Measurements from ENCODE around the gene TGFBR1.

Gene TGFBR1

GRCh38 chr9:99137225-99137624, 32.3 kb downstream of the TGFBR1 start:
- no peak for DNase-seq (ENCODE audit: low read depth, low spot score)

- no peak for DNase-seq (ENCODE audit: low read depth, low spot score)
These were observed 33.0 kb downstream of the TGFBR1 start for GRCh38 chr9:99137891-99138290.

DNA sequence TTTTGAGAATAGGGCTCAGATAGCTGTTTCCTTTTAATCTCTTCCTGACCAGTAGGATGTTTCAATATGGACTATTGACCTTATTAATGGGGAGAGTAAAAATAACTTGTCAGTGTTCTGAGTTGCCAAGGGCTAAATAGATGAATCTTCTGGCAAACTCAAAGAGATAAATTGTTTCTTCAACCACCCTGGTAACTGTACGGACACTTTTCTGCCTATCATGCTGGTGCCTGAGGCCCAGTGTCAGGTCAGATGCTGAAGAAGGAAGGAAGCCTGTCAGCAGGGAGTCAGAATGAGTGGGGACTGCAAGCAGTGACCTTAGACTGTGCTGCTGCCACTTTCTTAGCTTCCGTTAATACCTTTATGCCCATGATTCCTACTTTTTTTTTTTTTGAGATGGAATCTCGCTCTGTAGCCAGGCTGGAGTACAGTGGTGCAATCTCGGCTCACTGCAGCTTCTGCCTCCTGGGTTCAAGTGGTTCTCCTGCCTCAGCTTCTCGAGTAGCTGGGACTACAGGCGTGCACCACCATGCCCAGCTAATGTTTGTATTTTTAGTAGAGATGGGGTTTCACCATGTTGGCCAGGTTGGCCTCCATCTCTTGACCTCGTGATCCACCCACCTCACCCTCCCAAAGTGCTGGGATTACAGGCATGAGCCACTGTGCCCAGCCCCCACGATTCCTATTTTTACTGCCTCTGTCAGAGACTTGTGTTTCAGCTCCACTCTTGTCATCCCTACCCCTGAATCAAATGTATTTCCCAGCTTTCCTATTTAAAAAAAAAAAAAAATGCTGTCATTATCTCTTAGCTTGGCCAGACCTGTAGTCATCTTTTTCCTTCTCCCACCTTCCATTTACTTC, 33.7 kb downstream of the TGFBR1 start:
- DNase-seq (ENCODE audit: low read depth, low spot score): no peak

DNA sequence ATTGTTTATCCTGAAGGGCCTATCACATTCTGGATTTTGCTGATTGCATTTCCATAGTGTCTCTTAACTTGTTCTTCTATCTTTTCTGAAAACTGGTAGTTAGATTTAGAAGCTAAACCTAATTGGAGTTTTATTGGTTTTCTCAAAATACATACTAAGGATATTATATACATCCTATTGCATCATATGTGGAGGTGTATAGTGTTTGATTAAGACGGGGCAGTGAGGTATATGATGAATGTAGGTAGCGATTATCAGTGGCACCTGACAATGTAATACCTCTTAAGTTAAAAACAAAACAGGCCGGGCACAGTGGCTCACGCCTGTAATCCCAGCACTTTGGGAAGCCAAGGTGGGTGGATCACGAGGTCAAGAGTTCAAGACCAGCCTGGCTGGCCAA, 35.0 kb downstream of the TGFBR1 start:
- no peak for DNase-seq (ENCODE audit: low read depth, low spot score)

GRCh38 chr9:99140685-99141314, 35.9 kb downstream of the TGFBR1 start:
- DNase-seq (ENCODE audit: low read depth, low spot score): no peak

- no peak for DNase-seq (ENCODE audit: low read depth, low spot score)
These were observed 36.9 kb downstream of the TGFBR1 start for GRCh38 chr9:99141849-99142248.

- no peak for DNase-seq (ENCODE audit: low read depth, low spot score)
These were observed 37.4 kb downstream of the TGFBR1 start for GRCh38 chr9:99142275-99142674.

- DNase-seq (ENCODE audit: low read depth, low spot score): no peak
These were observed 38.7 kb downstream of the TGFBR1 start for GRCh38 chr9:99143655-99144054.

GRCh38 chr9:99144966-99145365, 40.1 kb downstream of the TGFBR1 start:
- DNase-seq (ENCODE audit: low read depth, low spot score): no peak

DNA sequence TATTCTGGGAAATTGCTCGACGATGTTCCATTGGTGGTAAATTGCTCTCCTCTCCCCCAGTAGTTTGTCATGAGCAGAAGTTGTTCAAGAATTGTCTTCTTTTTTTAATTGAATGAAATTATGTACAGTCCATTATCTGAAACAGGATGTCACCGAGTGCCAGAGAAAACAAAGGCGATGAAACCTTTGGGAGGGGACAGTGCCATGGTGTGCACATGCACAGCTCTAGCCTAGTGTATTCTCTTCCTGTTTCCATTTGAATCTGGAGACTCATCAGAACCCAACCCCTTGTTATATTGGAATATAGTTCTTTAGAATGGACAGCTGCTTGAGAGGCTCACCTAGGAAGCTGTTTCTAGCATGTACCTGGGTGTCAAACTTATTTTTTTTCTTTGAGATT, 41.7 kb downstream of the TGFBR1 start:
- DNase-seq (ENCODE audit: low read depth, low spot score): no peak

GRCh38 chr9:99147177-99147576, 42.3 kb downstream of the TGFBR1 start:
- no peak for DNase-seq (ENCODE audit: low read depth, low spot score)

- DNase-seq (ENCODE audit: low read depth, low spot score): no peak
These were observed 45.7 kb downstream of the TGFBR1 start for GRCh38 chr9:99150451-99151171.

DNA sequence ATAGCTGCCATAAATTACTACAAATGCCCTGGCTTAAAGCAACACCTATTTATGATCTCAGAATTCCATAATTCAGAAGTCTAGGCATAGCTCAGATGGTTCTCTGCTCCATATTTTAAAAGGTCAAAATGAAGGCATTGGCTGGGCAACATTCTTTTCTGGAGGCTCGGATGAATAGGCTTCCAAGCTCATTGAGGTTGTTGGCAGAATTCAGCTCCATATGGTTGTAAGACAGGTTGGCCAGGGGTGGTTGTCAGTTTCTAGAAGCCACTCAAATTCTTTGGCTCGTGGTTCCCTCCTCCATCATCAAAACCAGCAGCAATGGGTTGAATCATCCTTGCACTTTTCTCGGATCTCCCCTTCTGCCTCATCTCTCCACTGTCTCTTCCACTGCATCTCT, 49.4 kb downstream of the TGFBR1 start:
- no peak for DNase-seq (ENCODE audit: low read depth, low spot score)

DNA sequence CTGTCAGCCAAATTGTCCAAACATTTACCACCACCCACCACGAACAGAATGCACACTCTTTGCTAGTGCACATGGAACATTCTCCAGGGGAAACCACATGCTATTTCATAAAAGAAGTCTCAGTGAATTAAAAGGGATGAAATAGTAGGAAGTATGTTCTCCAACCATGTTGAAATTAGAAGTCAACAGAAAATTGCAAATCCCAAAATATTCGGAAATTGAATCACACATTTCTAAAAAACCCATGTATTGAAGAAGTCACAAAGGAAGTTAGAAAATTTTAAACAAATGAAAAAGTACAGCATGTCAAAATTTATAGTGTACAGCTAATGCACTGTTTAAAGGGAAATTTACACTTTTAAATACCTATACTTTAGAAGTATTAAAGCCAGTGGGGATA, 50.8 kb downstream of the TGFBR1 start:
- no peak for DNase-seq (ENCODE audit: low read depth, low spot score)

DNA sequence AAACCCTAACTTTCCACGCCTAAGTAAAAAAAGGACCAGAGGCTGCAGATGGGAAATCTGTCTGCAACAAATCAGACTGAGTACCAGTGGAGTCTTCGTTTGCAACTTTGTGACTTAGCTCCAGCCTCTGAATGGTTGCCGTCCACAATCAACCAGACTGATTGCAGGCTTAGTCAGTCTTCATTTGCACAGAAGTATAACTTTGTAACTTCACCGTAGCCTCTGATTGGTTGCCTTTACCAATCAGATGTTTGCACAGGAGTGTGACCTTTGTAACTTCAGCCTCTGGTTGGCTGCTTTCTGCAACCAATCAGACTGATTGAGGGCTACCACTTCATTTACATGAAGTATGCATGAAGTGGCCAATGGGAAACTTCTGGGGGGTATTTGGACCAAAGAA, 53.7 kb downstream of the TGFBR1 start:
- no peak for DNase-seq (ENCODE audit: low read depth, low spot score)

DNA sequence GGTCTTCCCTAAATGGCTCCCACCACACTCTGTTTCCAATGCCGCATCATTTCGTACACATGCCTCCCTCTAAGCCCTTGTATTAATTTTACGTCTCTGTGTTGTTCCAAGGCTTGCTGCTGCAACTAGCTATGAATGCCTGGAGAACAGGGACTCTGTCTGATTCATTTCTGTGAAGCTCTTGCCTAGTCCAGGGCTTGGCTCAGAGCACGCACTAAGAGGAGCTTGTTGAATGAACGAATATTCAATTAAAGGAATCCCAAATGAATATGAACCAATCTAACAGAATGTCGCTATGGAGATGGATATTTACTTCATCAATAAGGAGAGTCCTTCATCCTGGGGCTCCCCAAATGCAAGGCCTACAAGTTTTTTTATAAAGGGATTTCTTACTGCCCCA, 55.3 kb downstream of the TGFBR1 start:
- DNase-seq (ENCODE audit: low read depth, low spot score): no peak

- no peak for DNase-seq (ENCODE audit: low read depth, low spot score)
These were observed 57.9 kb downstream of the TGFBR1 start for GRCh38 chr9:99162759-99163364.

DNA sequence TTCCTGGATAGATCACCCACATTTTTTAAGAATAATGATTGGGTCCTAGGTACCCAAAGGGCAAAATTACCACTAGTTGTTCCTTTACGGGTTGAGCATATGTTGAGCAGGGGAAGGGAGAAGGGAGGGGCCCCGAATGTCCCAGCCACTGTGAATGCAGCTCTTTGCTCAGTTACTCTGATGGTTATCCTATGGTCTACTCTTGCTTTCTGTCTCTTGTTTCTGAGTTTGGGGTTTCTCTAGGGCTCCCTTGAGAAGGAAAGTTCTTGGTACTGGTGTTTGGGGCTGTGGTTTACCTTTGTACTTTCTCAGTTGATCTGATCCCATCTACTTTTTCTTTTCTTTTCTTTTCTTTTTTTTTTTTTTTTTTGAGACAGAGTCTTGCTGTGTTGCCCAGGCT, 61.2 kb downstream of the TGFBR1 start:
- DNase-seq (ENCODE audit: low read depth, low spot score): no peak

- no peak for DNase-seq (ENCODE audit: low read depth, low spot score)
These were observed 62.2 kb downstream of the TGFBR1 start for GRCh38 chr9:99167119-99167518.

- DNase-seq (ENCODE audit: low read depth, low spot score): no peak
These were observed 62.8 kb downstream of the TGFBR1 start for GRCh38 chr9:99167694-99168093.

GRCh38 chr9:99169086-99169485, 64.2 kb downstream of the TGFBR1 start:
- DNase-seq (ENCODE audit: low read depth, low spot score): no peak

Measured in brain pericyte (primary cell).